HEK293 (cell line): Measurements from ENCODE around the gene ARID3B.

Source experiments
- CTCF ChIA-PET: fragments of 350-600 bp; formaldehyde crosslinking; extraction: SDS; loops from one replicate; lab custom pipeline; 2021; ENCODE audit warnings: antibody characterized with exemption; lab: Yijun Ruan, JAX
- POLR2A ChIA-PET: fragments of 300-600 bp; formaldehyde crosslinking; extraction: SDS; loops from one replicate; lab custom pipeline; 2020; ENCODE audit warnings: antibody characterized with exemption, inconsistent platforms; lab: Yijun Ruan, JAX
- H3K27ac ChIP-seq: fragments of 200-500 bp; sonication (Bioruptor generic); 2 replicates; pipeline ENCODE4 v1.5.1; 2014; ENCODE audit warnings: low read depth, low read length, control low read depth, inconsistent platforms; ENCODE audit errors: extremely low read depth
- H3K36me3 ChIP-seq, 2 experiments: fragments of 200-500 bp in 1 of 2; sonication (Bioruptor generic) in 1 of 2; 1 replicate in 1 of 2; 2 replicates in 1 of 2; pipeline ENCODE4 v1.5.1; 2014 to 2017; ENCODE audit warnings: inconsistent platforms in 2 of 2, low read length in 2 of 2; ENCODE audit not compliant: control insufficient read depth in 2 of 2, insufficient read depth in 1 of 2
- H3K4me1 ChIP-seq: fragments of 200-500 bp; sonication (Bioruptor generic); 2 replicates; pipeline ENCODE4 v1.5.1; 2014; ENCODE audit warnings: mild to moderate bottlenecking, low read length, inconsistent platforms; ENCODE audit not compliant: control insufficient read depth, insufficient read depth
- H3K4me3 ChIP-seq: 2 replicates; pipeline ENCODE4 v1.5.1; 2011; ENCODE audit warnings: low read depth, mild to moderate bottlenecking, control low read depth, low read length, moderate library complexity
- H3K9me3 ChIP-seq: fragments of 200-500 bp; sonication (Bioruptor generic); 2 replicates; pipeline ENCODE4 v1.5.1; 2014; ENCODE audit warnings: low read depth, low read length, inconsistent platforms; ENCODE audit not compliant: control insufficient read depth, insufficient read depth
- BCL6B ChIP-seq: fragments of 450-650 bp; formaldehyde crosslinking; IDR thresholded peaks from 2 replicates; pipeline ENCODE4 v1.5.1; 2017; ENCODE audit warnings: missing biosample characterization, missing genetic modification characterization
- GLIS1 ChIP-seq: fragments of 450-650 bp; formaldehyde crosslinking; IDR thresholded peaks from 2 replicates; pipeline ENCODE4 v1.5.1; 2016; ENCODE audit warnings: missing biosample characterization, missing genetic modification characterization
- PBX3 ChIP-seq: sonication (generic); formaldehyde crosslinking; IDR thresholded peaks from 2 replicates; pipeline ENCODE4 v1.8.1; 2022; ENCODE audit warnings: mild to moderate bottlenecking, moderate library complexity, missing genetic modification reagents
- REPIN1 ChIP-seq: fragments of 450-650 bp; formaldehyde crosslinking; IDR thresholded peaks from 2 replicates; pipeline ENCODE4 v1.5.1; 2017; ENCODE audit warnings: missing biosample characterization, missing genetic modification characterization, low read depth
- SCRT2 ChIP-seq: fragments of 450-650 bp; formaldehyde crosslinking; IDR thresholded peaks from 2 replicates; pipeline ENCODE4 v1.5.1; 2016; ENCODE audit warnings: missing biosample characterization, missing genetic modification characterization
- WT1 ChIP-seq: fragments of 450-650 bp; formaldehyde crosslinking; IDR thresholded peaks from 2 replicates; pipeline ENCODE4 v1.5.1; 2016; ENCODE audit warnings: missing biosample characterization, missing genetic modification characterization
- ZNF121 ChIP-seq: fragments of 450-650 bp; formaldehyde crosslinking; IDR thresholded peaks from 2 replicates; pipeline ENCODE4 v1.5.1; 2016; ENCODE audit warnings: missing biosample characterization, missing genetic modification characterization
- ZNF157 ChIP-seq: fragments of 450-650 bp; formaldehyde crosslinking; IDR thresholded peaks from 2 replicates; pipeline ENCODE4 v1.5.1; 2016; ENCODE audit warnings: missing biosample characterization, missing genetic modification characterization
- ZNF280C ChIP-seq: fragments of 450-650 bp; formaldehyde crosslinking; IDR thresholded peaks from 2 replicates; pipeline ENCODE4 v1.5.1; 2016; ENCODE audit warnings: missing biosample characterization, missing genetic modification characterization
- ZNF398 ChIP-seq: fragments of 450-650 bp; formaldehyde crosslinking; IDR thresholded peaks from 2 replicates; pipeline ENCODE4 v1.5.1; 2017; ENCODE audit warnings: missing biosample characterization, missing genetic modification characterization
- ZNF513 ChIP-seq: fragments of 450-650 bp; IDR thresholded peaks from 2 replicates; pipeline ENCODE4 v1.5.1; 2018; ENCODE audit warnings: missing biosample characterization, missing genetic modification characterization
- ZNF518A ChIP-seq: fragments of 450-650 bp; formaldehyde crosslinking; conservative IDR thresholded peaks from 2 replicates; pipeline ENCODE4 v1.5.1; 2016; ENCODE audit warnings: low read depth, missing biosample characterization, missing genetic modification characterization
- ZNF555 ChIP-seq: fragments of 450-650 bp; formaldehyde crosslinking; conservative IDR thresholded peaks from 2 replicates; pipeline ENCODE4 v1.5.1; 2017; ENCODE audit warnings: missing biosample characterization, mild to moderate bottlenecking, missing genetic modification characterization, inconsistent platforms
- ZNF639 ChIP-seq: fragments of 450-650 bp; formaldehyde crosslinking; IDR thresholded peaks from 2 replicates; pipeline ENCODE4 v1.5.1; 2016; ENCODE audit warnings: missing biosample characterization, missing genetic modification characterization
- ZNF701 ChIP-seq: fragments of 450-650 bp; formaldehyde crosslinking; IDR thresholded peaks from 2 replicates; pipeline ENCODE4 v1.5.1; 2016; ENCODE audit warnings: missing biosample characterization, missing genetic modification characterization
- ZNF792 ChIP-seq: fragments of 450-650 bp; formaldehyde crosslinking; IDR thresholded peaks from 2 replicates; pipeline ENCODE4 v1.5.1; 2016; ENCODE audit warnings: missing biosample characterization, missing genetic modification characterization
- ZNF837 ChIP-seq: fragments of 450-650 bp; formaldehyde crosslinking; IDR thresholded peaks from 2 replicates; pipeline ENCODE4 v1.5.1; 2016; ENCODE audit warnings: missing biosample characterization, missing genetic modification characterization
- ZSCAN23 ChIP-seq: fragments of 450-650 bp; formaldehyde crosslinking; IDR thresholded peaks from 2 replicates; pipeline ENCODE4 v1.5.1; 2016; ENCODE audit warnings: missing biosample characterization, missing genetic modification characterization

The ARID3B gene

GRCh38 chr15:74614744-74615507 is 73.9 kb downstream of the ARID3B start (continued):
- TF ChIP-seq ZNF398 (tag by site-specific recombination): peak; percentile 55; the same call in 1 of the 2 replicates
- TF ChIP-seq ZNF555 (tag by site-specific recombination): no peak
- peak; percentile 88 for TF ChIP-seq ZNF121
- TF ChIP-seq BCL6B (tag by site-specific recombination): no peak
- no peak for TF ChIP-seq ZNF701
- 0 out of 2 replicates have a peak, but pooled peaks have one; percentile 8 for TF ChIP-seq SCRT2 (tag by site-specific recombination)
- peak; percentile 51; the same call in 1 of the 2 replicates for TF ChIP-seq REPIN1 (tag by site-specific recombination)
- TF ChIP-seq ZSCAN23 (tag by site-specific recombination): peak; percentile 75
- TF ChIP-seq ZNF639 (tag by site-specific recombination): peak; percentile 64; the same call in 1 of the 2 replicates

- POLR2A ChIA-PET: interaction anchor here (0.6 to 5.1 kb wide), 13 partner anchors 8 to 241 kb away, joined by 3 to 53 read pairs (median 5); partner anchors contain the start of genes ARID3B and UBL7
- peak within 1 kb of the TSS; percentile 95 for H3K27ac ChIP-seq
- CTCF ChIA-PET: interaction anchor here (0.7 to 12.7 kb wide), 5 partner anchors 9 to 282 kb away, joined by 3 to 220 read pairs (median 3); no protein-coding TSS in a partner anchor
- TF ChIP-seq ZNF792 (tag by site-specific recombination): no peak
- TF ChIP-seq ZNF157 (tag by site-specific recombination): no peak
- 0 out of 2 replicates have a peak, but pooled peaks have one; percentile 29 for TF ChIP-seq ZNF513 (tag by site-specific recombination)
- TF ChIP-seq ZNF837: no peak
- TF ChIP-seq GLIS1 (tag by site-specific recombination): peak; percentile 61
- TF ChIP-seq ZNF280C (tag by site-specific recombination): no peak
- TF ChIP-seq ZNF518A (tag by site-specific recombination): 0 out of 2 replicates have a peak, but pooled peaks have one; percentile 44
- TF ChIP-seq WT1 (tag by site-specific recombination): no peak; the same call in 1 of the 2 replicates
- peak; percentile 92 for TF ChIP-seq PBX3 (CRISPR knock-in tag)
These were observed 74.7 kb downstream of the ARID3B start, which contains the start of gene CLK3 for GRCh38 chr15:74615508-74616365. TSS of gene CLK3 (plus strand) at chr15:74615836. CDS start at chr15:74619197, 3,361 bp downstream.

More at GRCh38 chr15:74615508-74616365, 74.7 kb downstream of the ARID3B start, which contains the start of gene CLK3:
- Histone ChIP-seq H3K4me1 (peaks cover 9% of the 10 kb centered on the region), H3K36me3 (peaks cover 5 to 37% of the 10 kb centered on the region in 2 experiments), H3K9me3 (no peaks in the 10 kb centered on the region), H3K4me3 (peak within 1 kb of the TSS; percentile 85)
